GM12891 (cell line): Measurements from ENCODE around the gene ZDHHC3.
"Not testable (repeated sequence)": the region's sequence is repeated elsewhere in the genome, so short reads cannot be mapped to it uniquely, and the experiment has no call there.

Experiments
- DNase-seq: peaks from one replicate; pipeline ENCODE4 v3.0.0; 2011; ENCODE audit warnings: low spot score; ENCODE audit not compliant: insufficient read length
- FAIRE-seq: peaks from 2 replicates; lab custom pipeline; 2011; peaks lifted over from hg19 to GRCh38; lab: Jason Lieb, UNC
- PAX5 ChIP-seq: IDR thresholded peaks from 2 replicates; pipeline ENCODE4 v1.6.1; 2011; ENCODE audit warnings: low read length, moderate library complexity, mild to moderate bottlenecking; ENCODE audit not compliant: insufficient read depth, severe bottlenecking
- POLR2A ChIP-seq: IDR thresholded peaks from 2 replicates; pipeline ENCODE4 v1.6.1; 2011; ENCODE audit warnings: low read depth, low read length, control low read depth
- POLR2AphosphoS5 ChIP-seq: IDR thresholded peaks from 2 replicates; pipeline ENCODE4 v1.6.1; 2011; ENCODE audit warnings: low read depth, low read length, control low read depth
- POU2F2 ChIP-seq: IDR thresholded peaks from 2 replicates; pipeline ENCODE4 v1.6.1; 2011; ENCODE audit warnings: low read depth, mild to moderate bottlenecking, control low read depth, low read length, moderate library complexity
- SPI1 ChIP-seq: IDR thresholded peaks from 2 replicates; pipeline ENCODE4 v1.6.1; 2011; ENCODE audit warnings: low read depth, low read length, control low read depth
- TAF1 ChIP-seq: IDR thresholded peaks from 2 replicates; pipeline ENCODE4 v1.6.1; 2011; ENCODE audit warnings: low read depth, low read length, control low read depth

The ZDHHC3 gene

DNA sequence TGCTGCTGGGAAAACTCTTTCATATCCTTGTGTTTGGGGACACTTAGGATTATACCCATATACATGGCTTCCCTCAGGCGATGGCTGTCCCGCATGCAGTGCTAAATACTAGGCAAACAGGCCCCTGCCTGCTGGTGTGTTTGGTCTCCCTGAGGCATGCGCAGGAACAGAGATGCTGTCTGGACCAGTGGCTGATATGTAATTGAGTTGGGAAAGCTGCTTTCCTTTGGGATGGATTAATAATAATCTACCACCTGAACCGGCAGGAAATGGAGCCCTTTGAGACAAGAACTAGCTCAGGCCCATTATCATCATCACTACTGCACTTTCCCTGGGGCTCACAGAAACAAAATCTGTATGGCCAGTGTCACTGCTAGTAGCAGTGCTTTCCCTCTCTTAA, 18.0 kb downstream of the ZDHHC3 start:
- no peak for TF ChIP-seq PAX5
- no peak for TF ChIP-seq POLR2A
- TF ChIP-seq SPI1: no peak
- no peak for TF ChIP-seq POU2F2
- TF ChIP-seq TAF1: no peak
- TF ChIP-seq POLR2AphosphoS5: no peak
- DNase-seq (no peak), FAIRE-seq (no peak)

DNA sequence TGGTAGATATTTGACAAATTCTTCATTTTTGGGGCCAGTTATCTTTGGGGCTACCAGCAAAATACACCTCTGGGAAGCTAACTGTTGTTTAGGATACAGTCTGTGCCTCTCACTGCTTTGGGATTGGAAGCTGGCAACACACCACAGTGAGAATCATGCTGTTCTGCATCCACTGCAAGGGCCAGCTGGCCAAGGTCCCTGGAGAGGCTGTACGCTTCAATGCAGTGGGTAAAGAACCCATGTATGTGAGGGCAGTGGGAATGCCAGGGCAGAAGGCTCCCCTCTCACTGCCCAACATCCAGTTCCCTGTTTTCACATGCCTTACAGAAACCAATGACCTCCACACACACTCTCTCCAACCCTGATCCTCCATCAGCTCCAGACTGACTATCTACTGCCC, 20.1 kb downstream of the ZDHHC3 start:
- FAIRE-seq (peak; percentile 23), DNase-seq (no peak)
- TF ChIP-seq TAF1 (no peak), PAX5 (no peak), SPI1 (no peak), POLR2A (no peak), POLR2AphosphoS5 (no peak), POU2F2 (no peak)

DNA sequence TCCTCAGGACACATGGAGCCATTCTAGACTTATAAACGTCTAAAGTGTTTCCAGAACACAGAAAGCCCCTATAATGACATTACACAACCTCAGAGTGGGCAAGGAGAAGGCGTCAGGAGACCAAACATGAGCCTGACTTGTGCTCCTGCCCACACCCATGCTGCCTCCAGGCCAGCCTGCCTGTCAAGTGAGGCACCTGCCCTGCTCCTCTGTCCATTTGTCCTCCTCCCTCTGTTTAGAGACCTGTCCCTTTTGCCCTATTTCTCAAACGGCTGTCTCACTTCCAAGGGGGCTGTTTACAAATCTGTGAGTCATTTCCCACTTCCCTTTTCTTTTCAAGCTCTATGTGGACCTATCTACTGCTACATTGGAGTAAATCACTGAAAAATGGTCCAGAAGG, 21.0 kb downstream of the ZDHHC3 start:
- FAIRE-seq (no peak), DNase-seq (peak; percentile 30)
- TF ChIP-seq POU2F2 (no peak), SPI1 (peak; percentile 98)

DNA sequence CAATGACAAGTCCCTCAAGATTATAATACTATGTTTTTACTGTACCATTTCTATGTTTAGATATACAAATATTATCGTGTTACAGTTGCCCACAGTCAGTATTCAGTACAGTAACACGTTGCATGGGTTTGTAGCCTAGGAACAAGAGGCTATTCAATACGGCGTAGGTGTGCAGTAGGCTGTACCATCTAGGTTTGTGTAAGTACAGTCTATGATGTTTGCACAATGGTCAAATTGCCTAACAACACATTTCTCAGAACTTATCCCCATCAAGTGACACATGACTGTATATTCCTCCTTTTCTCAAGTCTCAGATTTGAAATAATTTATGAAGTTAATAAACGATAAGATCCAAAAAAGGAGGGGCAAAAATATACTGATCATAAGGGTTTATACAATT, 21.7 kb downstream of the ZDHHC3 start:
- DNase-seq (no peak), FAIRE-seq (no peak)
- TF ChIP-seq POU2F2 (no peak), POLR2A (no peak), SPI1 (no peak), POLR2AphosphoS5 (no peak), TAF1 (no peak), PAX5 (no peak)

DNA sequence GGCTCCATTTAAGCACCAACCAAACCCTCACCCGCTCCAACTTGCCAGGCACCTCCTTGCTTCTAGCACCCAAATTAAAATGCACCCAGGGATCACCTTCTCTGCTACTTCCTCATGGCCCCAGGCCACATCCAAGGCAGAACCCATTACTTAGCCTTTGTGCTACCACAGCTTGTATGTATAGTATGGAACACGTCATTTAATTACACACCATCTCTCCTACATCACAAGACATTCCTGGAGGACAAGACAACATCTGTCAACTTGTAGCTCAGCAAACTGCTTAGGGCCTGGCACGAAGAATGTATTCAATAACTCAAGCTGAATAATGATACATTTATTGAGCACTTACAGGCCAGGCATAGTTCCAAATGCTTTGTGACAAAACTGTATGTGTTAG, 23.3 kb downstream of the ZDHHC3 start:
- DNase-seq (no peak), FAIRE-seq (no peak)
- no peak for TF ChIP-seq TAF1
- TF ChIP-seq POLR2AphosphoS5: no peak
- no peak for TF ChIP-seq SPI1
- TF ChIP-seq PAX5: no peak
- TF ChIP-seq POU2F2: no peak
- TF ChIP-seq POLR2A: no peak

DNA sequence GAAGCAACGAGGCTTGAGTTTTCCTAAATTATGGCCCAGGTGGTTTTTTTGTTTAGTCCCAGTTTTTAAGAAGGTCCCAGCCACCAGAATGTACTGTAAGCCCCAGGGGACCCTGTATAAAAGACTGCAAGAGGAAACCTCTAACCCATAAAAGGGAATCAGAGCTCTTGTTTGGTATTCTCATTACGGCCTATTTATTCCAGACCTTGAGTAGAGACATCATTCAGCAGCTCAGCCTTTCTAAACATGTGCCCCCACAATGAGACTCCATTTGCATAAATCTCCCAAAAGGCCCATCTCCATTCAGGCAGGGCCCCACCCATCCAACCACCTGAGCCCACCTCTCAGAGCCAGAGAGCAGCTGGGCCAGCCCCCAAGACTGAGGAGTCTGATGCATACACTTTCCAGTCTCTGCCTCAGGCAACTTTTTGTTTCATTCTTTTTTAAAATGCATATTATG, 25.7 kb downstream of the ZDHHC3 start:
- FAIRE-seq (no peak), DNase-seq (no peak)
- TF ChIP-seq TAF1: no peak
- TF ChIP-seq POLR2A: no peak
- no peak for TF ChIP-seq POU2F2

DNA sequence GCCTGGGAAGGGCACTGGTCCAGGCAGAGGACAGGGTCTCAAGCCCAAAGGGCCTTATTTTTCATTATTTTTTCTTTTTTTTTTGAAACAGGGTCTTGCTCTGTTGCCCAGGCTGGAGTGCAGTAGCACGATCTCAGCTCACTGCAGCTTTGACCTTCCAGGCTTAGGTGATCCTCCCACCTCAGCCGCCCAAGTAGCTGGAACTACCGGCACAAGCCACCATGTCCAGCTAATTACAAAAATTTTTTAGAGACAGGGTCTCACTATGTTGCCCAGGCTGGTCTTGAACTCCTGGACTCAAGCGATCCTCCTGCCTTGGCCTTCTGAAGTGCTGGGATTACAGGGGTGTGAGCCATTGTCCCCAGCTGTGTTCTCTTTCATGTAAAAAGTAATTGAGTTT, 26.2 kb downstream of the ZDHHC3 start:
- not testable (repeated sequence) for DNase-seq, FAIRE-seq

DNA sequence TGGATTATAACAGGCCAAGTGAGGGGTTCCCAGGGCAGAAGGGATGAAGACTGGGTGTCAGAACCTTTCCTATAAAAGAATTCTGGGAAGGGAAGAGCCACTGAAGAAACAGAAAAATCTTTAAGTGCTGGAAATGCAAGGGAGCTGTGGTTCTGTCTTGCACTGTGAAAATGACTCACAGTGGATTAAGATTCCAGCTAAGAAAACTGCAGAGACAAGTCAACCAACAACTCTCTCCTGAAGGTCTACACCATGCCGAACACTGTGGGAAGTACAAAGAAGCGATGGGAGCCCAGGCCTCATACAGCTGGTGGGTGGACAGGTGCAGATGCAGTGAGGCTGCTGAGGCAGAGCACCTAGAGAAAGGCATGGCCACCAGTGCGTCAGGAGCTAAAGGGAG, 27.7 kb downstream of the ZDHHC3 start:
- no peak for TF ChIP-seq PAX5
- TF ChIP-seq POLR2AphosphoS5: no peak
- TF ChIP-seq POU2F2: no peak
- TF ChIP-seq TAF1: no peak
- no peak for TF ChIP-seq SPI1
- TF ChIP-seq POLR2A: no peak
- DNase-seq (no peak), FAIRE-seq (no peak)

DNA sequence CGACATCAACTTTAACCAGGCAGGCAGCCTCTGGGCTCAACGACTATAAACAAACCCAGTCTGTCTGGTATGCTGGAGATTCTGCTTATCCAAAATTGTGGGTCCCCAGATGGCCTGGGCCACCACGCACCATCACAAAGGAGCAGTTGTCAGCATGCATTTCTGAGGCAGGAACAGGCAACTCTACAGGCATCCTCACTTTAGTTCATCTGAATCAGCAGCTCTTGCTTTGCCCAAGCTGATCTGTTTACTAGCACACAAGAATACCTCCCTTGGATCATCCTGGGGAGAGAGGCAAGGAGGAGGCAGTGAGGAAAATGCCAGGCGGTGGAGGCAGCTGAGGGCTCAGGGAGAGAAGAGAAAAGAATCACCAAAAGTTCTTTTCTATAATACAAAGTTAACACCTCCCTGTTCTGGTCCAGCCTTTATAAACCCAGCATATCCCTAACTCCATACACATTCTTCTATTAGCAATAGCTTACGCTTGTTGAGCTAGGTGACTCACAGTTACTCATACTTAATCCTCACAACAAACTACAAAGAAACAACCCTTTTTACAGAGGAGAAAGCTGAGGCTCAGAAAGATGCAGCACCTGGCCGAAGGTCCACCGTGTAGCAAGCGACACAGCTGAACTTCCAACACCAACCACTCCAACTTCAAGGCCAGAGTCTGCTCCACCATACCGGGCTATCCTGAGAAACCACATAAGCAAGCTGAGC, 33.6 kb downstream of the ZDHHC3 start:
- no peak for FAIRE-seq
- no peak for TF ChIP-seq POLR2AphosphoS5
- TF ChIP-seq PAX5: no peak
- TF ChIP-seq POU2F2: no peak
- no peak for TF ChIP-seq POLR2A
- no peak for TF ChIP-seq SPI1
- TF ChIP-seq TAF1: no peak
- no peak for DNase-seq

DNA sequence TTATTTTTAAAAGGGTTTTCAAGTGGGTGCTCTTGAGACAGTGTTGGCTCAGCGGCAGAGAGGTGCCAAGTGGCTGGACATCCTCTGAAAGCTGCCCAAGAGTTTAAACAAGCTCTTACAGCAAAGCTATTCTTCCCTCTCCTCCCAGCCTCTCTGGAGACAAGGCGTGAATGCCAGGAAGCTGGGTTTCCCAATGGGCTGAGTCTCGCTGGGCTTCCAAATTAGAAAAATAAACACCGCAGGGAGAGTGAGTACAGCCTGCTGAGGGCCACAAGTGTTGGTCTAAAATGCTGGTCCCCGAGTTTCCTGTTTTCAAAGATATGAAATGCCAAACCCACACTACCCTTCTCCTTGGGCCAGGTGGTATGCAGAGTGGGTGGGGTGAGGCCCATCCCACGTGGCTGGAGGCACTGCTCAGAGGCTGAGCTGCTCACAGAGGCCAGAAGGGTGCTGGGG, 36.4 kb downstream of the ZDHHC3 start:
- TF ChIP-seq POLR2AphosphoS5: no peak
- TF ChIP-seq POU2F2: no peak
- no peak for TF ChIP-seq SPI1
- no peak for TF ChIP-seq PAX5
- TF ChIP-seq TAF1: no peak
- TF ChIP-seq POLR2A: no peak
- DNase-seq (no peak), FAIRE-seq (no peak)
